Measurements from ENCODE around the gene UNC5CL.

The UNC5CL gene

GRCh38 chr6:41075651-41076626 lies 36.9 kb upstream of the UNC5CL start:
- no peaks in the 10 kb centered on the region for H3K27me3 ChIP-seq
- peaks cover 48 to 74% (median 67%) of the 10 kb centered on the region in 10 experiments for H3K4me1 ChIP-seq
- peak overlapping the region in 1 of 11 experiments; percentile 99; a peak in 1 of 22 replicates for H3K27ac ChIP-seq
- H3K4me3 ChIP-seq = peak overlapping the region in 2 of 10 experiments; percentile 87 to 90; a peak in 2 of 20 replicates
- H3K9ac ChIP-seq = peak overlapping the region in 3 of 11 experiments; percentile 98 to 99 (median 99); a peak in 2 of 22 replicates
- peaks cover 54 to 79% (median 74%) of the 10 kb centered on the region in 11 experiments; a peak in 21 of 22 replicates for H4K20me1 ChIP-seq
- TF ChIP-seq Cebpa-rat (IDR thresholded peaks at IDR 0.05) = no peak
- peaks cover 26 to 64% (median 47%) of the 10 kb centered on the region in 11 experiments for H3K36me3 ChIP-seq
- peak overlapping the region; percentile 86 to 97 (median 95); a peak in 21 of 22 replicates for H3K4me2 ChIP-seq
- H3K9me3 ChIP-seq (replicated peaks in 1 of 11) = no peaks in the 10 kb centered on the region

- no peak for TF ChIP-seq Cebpa-rat (IDR thresholded peaks at IDR 0.05)
- H3K4me2 ChIP-seq = peak overlapping the region; percentile 86 to 97 (median 95)
- peak overlapping the region in 10 of 11 experiments; percentile 96 to 99 (median 98); a peak in 16 of 22 replicates for H3K27ac ChIP-seq
- peak overlapping the region; percentile 83 to 97 (median 94) for H3K4me3 ChIP-seq
- H3K9ac ChIP-seq = peak overlapping the region; percentile 94 to 99 (median 99); a peak in 19 of 22 replicates
- H3K9me3 ChIP-seq (replicated peaks in 1 of 11) = no peaks in the 10 kb centered on the region
- peaks cover 43 to 72% (median 67%) of the 10 kb centered on the region in 10 experiments for H3K4me1 ChIP-seq
- H3K36me3 ChIP-seq = peaks cover 15 to 55% (median 36%) of the 10 kb centered on the region in 11 experiments
- peaks cover 51 to 69% (median 63%) of the 10 kb centered on the region in 11 experiments; a peak in 21 of 22 replicates for H4K20me1 ChIP-seq
- no peaks in the 10 kb centered on the region for H3K27me3 ChIP-seq
Observed at GRCh38 chr6:41074692-41075436, 35.8 kb upstream of the UNC5CL start.

- Histone ChIP-seq H3K27ac (peak overlapping the region; percentile 96 to 99 (median 98)), H3K27me3 (no peaks in the 10 kb centered on the region), H3K9ac (peak overlapping the region; percentile 94 to 99 (median 99)), H3K9me3 (replicated peaks in 1 of 11) (no peaks in the 10 kb centered on the region), H3K4me3 (peak overlapping the region; percentile 83 to 97 (median 94)), H3K36me3 (peaks cover 14 to 55% (median 35%) of the 10 kb centered on the region in 11 experiments), H3K4me2 (peak overlapping the region; percentile 86 to 97 (median 95)), H4K20me1 (peaks cover 48 to 61% (median 56%) of the 10 kb centered on the region in 11 experiments; a peak in 21 of 22 replicates), H3K4me1 (peaks cover 43 to 68% (median 61%) of the 10 kb centered on the region in 10 experiments)
- no peak for TF ChIP-seq Cebpa-rat (IDR thresholded peaks at IDR 0.05)
Observed at GRCh38 chr6:41073968-41074691, 35.1 kb upstream of the UNC5CL start.

- Histone ChIP-seq H4K20me1 (peaks cover 40 to 54% (median 48%) of the 10 kb centered on the region in 11 experiments; a peak in 21 of 22 replicates), H3K27me3 (no peaks in the 10 kb centered on the region), H3K4me2 (peak overlapping the region; percentile 86 to 97 (median 95)), H3K4me3 (peak overlapping the region; percentile 83 to 97 (median 94)), H3K27ac (peak overlapping the region; percentile 96 to 99 (median 98)), H3K36me3 (peaks cover 10 to 55% (median 34%) of the 10 kb centered on the region in 11 experiments; a peak in 17 of 22 replicates), H3K9me3 (replicated peaks in 1 of 11) (no peaks in the 10 kb centered on the region), H3K4me1 (peaks cover 38 to 63% (median 54%) of the 10 kb centered on the region in 10 experiments), H3K9ac (peak overlapping the region; percentile 94 to 99 (median 99))
- no peak for TF ChIP-seq Cebpa-rat (IDR thresholded peaks at IDR 0.05)
Observed at GRCh38 chr6:41073203-41073967, 34.4 kb upstream of the UNC5CL start.

GRCh38 chr6:41072836-41073202 lies 33.8 kb upstream of the UNC5CL start, which contains the start of gene NFYA:
NFYA (plus strand) TSS chr6:41072974; CDS start chr6:41079090, 6,116 bp downstream.
- peaks cover 36 to 48% (median 43%) of the 10 kb centered on the region in 11 experiments; a peak in 21 of 22 replicates for H4K20me1 ChIP-seq
- no peaks in the 10 kb centered on the region for H3K9me3 ChIP-seq (replicated peaks in 1 of 11)
- H3K27me3 ChIP-seq = no peaks in the 10 kb centered on the region
- peaks cover 38 to 58% (median 48%) of the 10 kb centered on the region in 10 experiments for H3K4me1 ChIP-seq
- peak within 1 kb of the TSS; percentile 83 to 97 (median 94) for H3K4me3 ChIP-seq
- TF ChIP-seq Cebpa-rat (IDR thresholded peaks at IDR 0.05) = no peak
- peak within 1 kb of the TSS; percentile 94 to 99 (median 99) for H3K9ac ChIP-seq
- peak within 1 kb of the TSS; percentile 96 to 99 (median 98) for H3K27ac ChIP-seq
- H3K36me3 ChIP-seq = peaks cover 10 to 55% (median 30%) of the 10 kb centered on the region in 11 experiments; a peak in 16 of 22 replicates
- peak within 1 kb of the TSS; percentile 88 to 97 (median 95) for H3K4me2 ChIP-seq

GRCh38 chr6:41071923-41072835 lies 33.2 kb upstream of the UNC5CL start, which contains the start of gene OARD1:
OARD1 (minus strand) TSS chr6:41072356; CDS start chr6:41071634, 722 bp downstream.
- Histone ChIP-seq H3K4me1 (peaks cover 38 to 51% (median 42%) of the 10 kb centered on the region in 10 experiments), H3K4me2 (peak within 1 kb of the TSS; percentile 88 to 97 (median 95)), H3K27me3 (no peaks in the 10 kb centered on the region), H3K4me3 (peak within 1 kb of the TSS; percentile 83 to 97 (median 94)), H4K20me1 (peaks cover 31 to 42% (median 36%) of the 10 kb centered on the region in 11 experiments; a peak in 21 of 22 replicates), H3K9me3 (replicated peaks in 1 of 11) (no peaks in the 10 kb centered on the region), H3K36me3 (peaks cover 10 to 50% (median 26%) of the 10 kb centered on the region in 11 experiments; a peak in 16 of 22 replicates), H3K9ac (peak within 1 kb of the TSS; percentile 94 to 99 (median 99)), H3K27ac (peak within 1 kb of the TSS; percentile 96 to 99 (median 98))
- no peak for TF ChIP-seq Cebpa-rat (IDR thresholded peaks at IDR 0.05)
